ENCODE results near the gene HACD1. TPM values are rescaled to one million over a fixed set of nuclear protein-coding genes. Genes with fewer than 3 reads are reported as not detected.

HACD1 gene, protein sequence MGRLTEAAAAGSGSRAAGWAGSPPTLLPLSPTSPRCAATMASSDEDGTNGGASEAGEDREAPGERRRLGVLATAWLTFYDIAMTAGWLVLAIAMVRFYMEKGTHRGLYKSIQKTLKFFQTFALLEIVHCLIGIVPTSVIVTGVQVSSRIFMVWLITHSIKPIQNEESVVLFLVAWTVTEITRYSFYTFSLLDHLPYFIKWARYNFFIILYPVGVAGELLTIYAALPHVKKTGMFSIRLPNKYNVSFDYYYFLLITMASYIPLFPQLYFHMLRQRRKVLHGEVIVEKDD
- 21.9 and 34.4 TPM in 2 replicates for total RNA-seq

DNA sequence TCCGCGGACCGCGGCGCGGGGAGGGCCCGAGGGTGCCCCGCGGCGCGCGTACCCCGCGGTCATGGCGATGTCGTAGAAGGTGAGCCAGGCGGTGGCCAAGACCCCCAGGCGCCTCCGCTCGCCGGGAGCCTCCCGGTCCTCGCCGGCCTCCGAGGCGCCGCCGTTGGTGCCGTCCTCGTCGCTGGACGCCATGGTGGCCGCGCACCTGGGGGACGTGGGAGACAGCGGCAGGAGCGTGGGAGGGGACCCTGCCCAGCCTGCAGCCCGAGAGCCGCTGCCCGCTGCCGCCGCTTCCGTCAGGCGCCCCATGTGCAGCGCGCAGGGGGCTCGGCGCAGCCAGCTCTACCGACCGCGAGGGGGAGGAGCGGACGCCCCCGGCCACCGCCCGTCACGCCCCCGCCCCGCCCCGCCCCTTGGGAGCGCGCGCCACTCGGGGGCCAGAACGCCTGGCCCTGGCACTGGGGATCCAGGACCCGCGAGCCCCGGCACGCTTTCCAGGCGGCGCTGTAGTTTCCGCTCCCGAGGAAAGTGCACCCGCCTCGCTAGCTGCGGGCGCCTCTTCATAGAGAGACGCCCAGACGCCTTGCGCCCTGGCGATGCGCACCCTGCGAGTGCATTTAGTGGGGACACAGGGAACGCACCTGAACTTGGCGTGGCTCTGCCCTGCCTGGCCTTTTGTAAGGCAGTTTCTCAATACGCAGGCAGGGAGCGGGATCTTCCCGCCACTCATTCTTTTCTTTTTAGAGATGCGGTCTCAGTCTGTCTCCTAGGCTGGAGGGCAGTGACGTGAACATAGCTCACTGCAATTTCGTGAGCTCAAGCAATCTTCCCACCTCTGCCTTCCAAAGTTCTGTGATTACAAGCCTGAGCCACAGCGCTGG is at the start of gene HACD1:
TSS of gene HACD1 (minus strand) at position 344 of the 881 bp plus-strand sequence. CDS start at position 309, 35 bp downstream.

DNA sequence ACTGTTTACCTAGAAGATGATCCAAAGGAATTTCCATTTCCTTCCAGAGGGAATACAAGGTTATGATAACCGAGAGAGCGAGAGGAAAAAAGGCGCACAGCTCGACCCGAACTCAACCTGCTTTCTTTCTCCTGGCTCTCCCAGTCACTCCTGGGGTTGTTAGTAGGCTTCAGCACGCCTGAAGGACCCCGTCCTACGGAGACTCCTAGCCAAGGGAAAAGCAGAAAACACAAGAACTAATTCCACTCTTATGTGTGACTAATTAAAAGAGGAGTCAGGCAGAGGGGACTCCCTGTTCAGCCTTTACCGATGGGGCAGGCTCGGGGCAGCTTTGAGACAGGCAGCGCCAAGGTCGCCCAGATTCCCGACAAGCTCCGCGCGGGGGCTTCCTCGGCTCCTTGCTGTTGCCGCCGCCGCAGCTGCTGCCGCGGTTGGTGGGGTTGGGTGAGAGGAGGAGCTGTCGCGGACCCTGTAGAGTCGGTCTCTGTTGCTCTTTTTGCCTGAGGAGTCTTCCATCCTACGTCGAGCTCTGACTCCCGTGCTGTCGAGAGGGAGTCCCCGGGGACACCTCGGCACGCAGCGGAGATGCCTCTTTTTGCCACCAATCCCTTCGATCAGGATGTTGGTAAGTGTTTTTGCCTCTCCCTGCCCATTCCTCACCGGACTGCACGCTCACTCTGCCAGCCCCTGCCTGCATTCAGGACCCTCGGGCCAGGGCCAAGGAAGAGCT is 26.7 kb upstream of the HACD1 start, which contains the start of gene STAM:
TSS of gene STAM (plus strand) at position 397 of the 730 bp plus-strand sequence. CDS start at position 586, 189 bp downstream.

Small RNAs within 50 kb of the gene (small RNA-seq; reads per million reads assigned to genes)
- not detected for gene AC069542.2 (ENCODE audit: low replicate concordance)

Other genes starting within 250 kb of the HACD1 start
- gene ST8SIA6, start 162.8 kb downstream of the HACD1 start, total RNA-seq = 0.14 TPM in 1 of 2 replicates, not detected in the other
- 30.2 and 46.8 TPM in 2 replicates for gene STAM, start 26.8 kb upstream of the HACD1 start, total RNA-seq
- under 0.01 and 0.14 TPM in 2 replicates for gene TMEM236, start 134.8 kb upstream of the HACD1 start, total RNA-seq
- gene MRC1, start 192.0 kb upstream of the HACD1 start, total RNA-seq = under 0.01 and 0.43 TPM in 2 replicates

All from placental pericyte (primary cell).